CD4-positive, alpha-beta T cell treated with Interleukin-6 for 4 hours (primary cell): Measurements from ENCODE around the gene CCDC154.
A peak's percentile ranks its signal among the peaks of the same experiment; 100 is the strongest.

ENCODE experiments used
- DNase-seq: peaks from one replicate; pipeline ENCODE4 v3.0.0-alpha.2; 2020; ENCODE audit warnings: mixed read lengths

Gene CCDC154

GRCh38 chr16:1435921-1436697 is 8.2 kb downstream of the CCDC154 start:
- DNase-seq: no peak

- DNase-seq: no peak
These were observed 9.4 kb downstream of the CCDC154 start for GRCh38 chr16:1434644-1435592.

- no peak for DNase-seq
These were observed 10.6 kb downstream of the CCDC154 start for GRCh38 chr16:1433756-1434155.

- no peak for DNase-seq
These were observed 11.1 kb downstream of the CCDC154 start for GRCh38 chr16:1433263-1433560.

GRCh38 chr16:1432388-1433262 is 11.7 kb downstream of the CCDC154 start:
- DNase-seq: peak; percentile 12

- no peak for DNase-seq
These were observed 12.7 kb downstream of the CCDC154 start for GRCh38 chr16:1431497-1432270.

GRCh38 chr16:1430759-1431496 is 13.4 kb downstream of the CCDC154 start, which contains the start of gene PERCC1:
TSS of gene PERCC1 (plus strand) at chr16:1431078. CDS start at chr16:1432594, 1,516 bp downstream.
- DNase-seq: no peak

GRCh38 chr16:1430214-1430758 is 14.1 kb downstream of the CCDC154 start:
- no peak for DNase-seq

- DNase-seq: no peak
These were observed 14.7 kb downstream of the CCDC154 start for GRCh38 chr16:1429631-1430030.

- no peak for DNase-seq
These were observed 15.3 kb downstream of the CCDC154 start for GRCh38 chr16:1429012-1429411.

- DNase-seq: peak; percentile 51
These were observed 15.8 kb downstream of the CCDC154 start for GRCh38 chr16:1428511-1428910.

GRCh38 chr16:1427473-1428461 is 16.6 kb downstream of the CCDC154 start:
- no peak for DNase-seq

- no peak for DNase-seq
These were observed 17.5 kb downstream of the CCDC154 start for GRCh38 chr16:1426734-1427471.

GRCh38 chr16:1425616-1426370 is 18.6 kb downstream of the CCDC154 start:
- DNase-seq: no peak

GRCh38 chr16:1424028-1424427 is 20.3 kb downstream of the CCDC154 start:
- no peak for DNase-seq

GRCh38 chr16:1422076-1422475 is 22.3 kb downstream of the CCDC154 start:
- DNase-seq: no peak

GRCh38 chr16:1420111-1420539 is 24.2 kb downstream of the CCDC154 start:
- no peak for DNase-seq

GRCh38 chr16:1416521-1416941 is 27.8 kb downstream of the CCDC154 start:
- no peak for DNase-seq
